HCT116 (cell line): Measurements from ENCODE around the gene ADPRS. TPM values are rescaled to one million over a fixed set of nuclear protein-coding genes. Genes with fewer than 3 reads are reported as not detected.

Experiments used
- ATAC-seq: fragments of 200-7000 bp; cut with Tn5 transposase; 2 replicates; pipeline ENCODE4 v1.9.1; 2020; ENCODE audit warnings: mild to moderate bottlenecking, moderate library complexity
- BruUV-seq: library from RNA; stranded (reverse); fragments of 400-500 nt; replicated peaks from 2 replicates; lab custom pipeline; 2021; lab: Mats Ljungman, UMichigan
- CTCF ChIA-PET: fragments of 300-600 bp; sonication (Branson Sonifier 250); formaldehyde crosslinking; loops from one replicate; lab custom pipeline; 2021; ENCODE audit warnings: antibody characterized with exemption; lab: Charles Lee
- POLR2A ChIA-PET: fragments of 300-600, 350-600 bp; sonication (Branson Sonifier 250); formaldehyde crosslinking; loops from one replicate; lab custom pipeline; 2021; ENCODE audit warnings: antibody characterized with exemption; lab: Charles Lee
- RAD21 ChIA-PET, 2 experiments: fragments of 300-600 bp; sonication (Branson Sonifier 250); formaldehyde crosslinking; loops; one replicate each; lab custom pipeline; 2023; ENCODE audit warnings: low total read pairs in 2 of 2; ENCODE audit not compliant: uncharacterized antibody in 2 of 2, unreplicated experiment in 2 of 2, low non-redundant PET in 1 of 2; lab: Charles Lee
- DNase-seq: peaks from one replicate; pipeline ENCODE4 v3.0.0-alpha.2; 2010; ENCODE audit warnings: low read depth, low spot score
- H2AFZ ChIP-seq: fragments of 200-600 bp; shearing (Covaris generic), sonication (generic); 2 replicates; pipeline ENCODE4 v1.6.1; 2017; ENCODE audit warnings: low read depth, mixed run types, mixed read lengths, antibody characterized with exemption, low read length; ENCODE audit not compliant: poor library complexity, severe bottlenecking
- H3K27ac ChIP-seq: 2 replicates; pipeline ENCODE4 v1.5.1; 2012; ENCODE audit warnings: low read depth, low read length
- H3K27me3 ChIP-seq: fragments of 200-600 bp; sonication (generic); 2 replicates; pipeline ENCODE4 v1.6.1; 2016; ENCODE audit warnings: mixed run types, low read length, mixed read lengths; ENCODE audit not compliant: insufficient read depth
- H3K36me3 ChIP-seq, 2 experiments: fragments of 200-500 bp in 1 of 2; fragments of 200-600 bp in 1 of 2; sonication (Bioruptor generic) in 1 of 2; sonication (generic) in 1 of 2; 2 replicates each; pipeline versions ENCODE4 v1.5.1 to v1.6.1; 2014 to 2016; ENCODE audit warnings: low read length in 2 of 2, inconsistent platforms in 1 of 2, mixed read lengths in 1 of 2, mixed run types in 1 of 2; ENCODE audit not compliant: insufficient read depth in 2 of 2, control insufficient read depth in 1 of 2
- H3K4me1 ChIP-seq, 2 experiments: fragments of 200-600 bp in 1 of 2; sonication (generic) in 1 of 2; 2 replicates each; pipeline versions ENCODE4 v1.5.1 to v1.6.1; 2012 to 2017; ENCODE audit warnings: low read length in 2 of 2, inconsistent platforms in 1 of 2, mild to moderate bottlenecking in 1 of 2, mixed read lengths in 1 of 2, mixed run types in 1 of 2, moderate library complexity in 1 of 2; ENCODE audit not compliant: insufficient read depth in 2 of 2, control insufficient read depth in 1 of 2
- H3K4me2 ChIP-seq: fragments of 200-600 bp; sonication (generic); 2 replicates; pipeline ENCODE4 v1.6.1; 2017; ENCODE audit warnings: mixed run types, low read length, mixed read lengths
- H3K4me3 ChIP-seq, 2 experiments: fragments of 200-600 bp in 1 of 2; sonication (generic) in 1 of 2; replicated peaks in 1 of 2; 2 replicates each; pipeline ENCODE4 v1.5.1; 2011 to 2016; ENCODE audit warnings: low read length in 2 of 2, control low read depth in 1 of 2, low read depth in 1 of 2, mild to moderate bottlenecking in 1 of 2, mixed read lengths in 1 of 2, mixed run types in 1 of 2
- H3K79me2 ChIP-seq: fragments of 200-600 bp; sonication (generic); 2 replicates; pipeline ENCODE4 v1.6.1; 2017; ENCODE audit warnings: mild to moderate bottlenecking, mixed run types, low read length, moderate library complexity, mixed read lengths; ENCODE audit not compliant: insufficient read depth
- H3K9ac ChIP-seq: fragments of 200-600 bp; sonication (generic); 2 replicates; pipeline ENCODE4 v1.6.1; 2016; ENCODE audit warnings: low read length, mixed read lengths
- H3K9me2 ChIP-seq: fragments of 200-600 bp; sonication (generic), shearing (Covaris generic); 2 replicates; pipeline ENCODE4 v1.6.1; 2017; ENCODE audit warnings: mixed run types, mild to moderate bottlenecking, moderate library complexity; ENCODE audit not compliant: insufficient read depth
- H3K9me3 ChIP-seq, 2 experiments: fragments of 200-500 bp in 1 of 2; fragments of 200-600 bp in 1 of 2; sonication (Bioruptor generic) in 1 of 2; sonication (generic) in 1 of 2; 2 replicates each; pipeline ENCODE4 v1.6.1; 2014 to 2017; ENCODE audit warnings: low read length in 2 of 2, mixed read lengths in 2 of 2, inconsistent platforms in 1 of 2, low read depth in 1 of 2, mild to moderate bottlenecking in 1 of 2, mixed run types in 1 of 2, moderate library complexity in 1 of 2; ENCODE audit not compliant: control insufficient read depth in 1 of 2, insufficient read depth in 1 of 2
- H4K20me1 ChIP-seq: fragments of 200-600 bp; sonication (generic), shearing (Covaris generic); 2 replicates; pipeline ENCODE4 v1.6.1; 2017; ENCODE audit warnings: mixed run types, mild to moderate bottlenecking, moderate library complexity; ENCODE audit not compliant: insufficient read depth
- ATF3 ChIP-seq: IDR thresholded peaks from 2 replicates; pipeline ENCODE4 v1.6.1; 2012
- CBX3 ChIP-seq: IDR thresholded peaks from 2 replicates; pipeline ENCODE4 v1.6.1; 2012; ENCODE audit warnings: low read depth
- CEBPB ChIP-seq: IDR thresholded peaks from 2 replicates; pipeline ENCODE4 v1.6.1; 2012; ENCODE audit warnings: low read depth
- EGR1 ChIP-seq: IDR thresholded peaks from 2 replicates; pipeline ENCODE4 v1.6.1; 2012; ENCODE audit warnings: low read depth
- ELF1 ChIP-seq: IDR thresholded peaks from 2 replicates; pipeline ENCODE4 v1.6.1; 2012; ENCODE audit warnings: low read depth, borderline replicate concordance
- EZH2 ChIP-seq: fragments of 200-600 bp; sonication (generic); IDR thresholded peaks from 2 replicates; pipeline ENCODE4 v1.6.1; 2017; ENCODE audit warnings: antibody characterized with exemption, mixed run types
- EZH2phosphoT487 ChIP-seq: fragments of 200-600 bp; IDR thresholded peaks from 2 replicates; pipeline ENCODE4 v1.6.1; 2018; ENCODE audit warnings: antibody characterized with exemption, borderline replicate concordance
- FOSL1 ChIP-seq: IDR thresholded peaks from 2 replicates; pipeline ENCODE4 v1.6.1; 2012; ENCODE audit warnings: low read depth
- JUND ChIP-seq: IDR thresholded peaks from 2 replicates; pipeline ENCODE4 v1.6.1; 2012
- POLR2AphosphoS5 ChIP-seq: IDR thresholded peaks from 2 replicates; pipeline ENCODE4 v1.6.1; 2011; ENCODE audit warnings: mild to moderate bottlenecking, low read depth, low read length, moderate library complexity
- RAD21 ChIP-seq: IDR thresholded peaks from 2 replicates; pipeline ENCODE4 v1.6.1; 2012; ENCODE audit warnings: low read depth, mild to moderate bottlenecking
- REST ChIP-seq: IDR thresholded peaks from 2 replicates; pipeline ENCODE4 v1.6.1; 2012; ENCODE audit warnings: low read depth
- SP1 ChIP-seq: IDR thresholded peaks from 2 replicates; pipeline ENCODE4 v1.6.1; 2012; ENCODE audit warnings: low read depth
- SRF ChIP-seq: IDR thresholded peaks from 2 replicates; pipeline ENCODE4 v1.6.1; 2012; ENCODE audit warnings: low read depth
- TCF7L2 ChIP-seq: IDR thresholded peaks from 2 replicates; pipeline ENCODE4 v1.7.0; 2011; ENCODE audit warnings: borderline replicate concordance, inconsistent platforms; ENCODE audit not compliant: insufficient read depth, insufficient read length; ENCODE audit errors: extremely low read depth
- YY1 ChIP-seq: IDR thresholded peaks from 2 replicates; pipeline ENCODE4 v1.6.1; 2011; ENCODE audit warnings: low read length, low read depth, moderate library complexity, mild to moderate bottlenecking; ENCODE audit not compliant: insufficient replicate concordance; ENCODE audit errors: extremely low read depth
- ZFX ChIP-seq: fragments of 450-650 bp; IDR thresholded peaks from 2 replicates; pipeline ENCODE4 v1.6.1; 2017
- ZNF274 ChIP-seq: fragments of 200-500 bp; sonication (Bioruptor generic); IDR thresholded peaks from 2 replicates; pipeline ENCODE4 v1.6.1; 2014; ENCODE audit warnings: mild to moderate bottlenecking, low read depth, low read length, inconsistent platforms
- intact Hi-C: fragments of 100-400 bp; cut with micrococcal nuclease; formaldehyde crosslinking; loops from 2 replicates; pipeline ENCODE4 v1.10.0; 2022
- total RNA-seq: library from RNA; stranded (reverse); gene quantifications from one replicate; pipeline ENCODE4 v1.2.1, GENCODE V29; 2021; ENCODE audit not compliant: unreplicated experiment
- TF ChIP-seq, protein P1 (sequence below): IDR thresholded peaks from 2 replicates; pipeline ENCODE4 v1.6.1; 2012
- TF ChIP-seq, protein P2 (sequence below), 3 experiments: fragments of 200-600 bp in 1 of 3; sonication (generic) in 1 of 3; IDR thresholded peaks in 2 of 3; conservative IDR thresholded peaks in 1 of 3; 2 replicates each; pipeline ENCODE4 v1.5.1; 2012 to 2017; ENCODE audit warnings: low read depth in 2 of 3, low read length in 2 of 3, antibody characterized with exemption in 1 of 3, borderline replicate concordance in 1 of 3, control low read depth in 1 of 3, mild to moderate bottlenecking in 1 of 3, mixed read lengths in 1 of 3, mixed run types in 1 of 3, moderate library complexity in 1 of 3; ENCODE audit not compliant: insufficient read depth in 1 of 3

Gene ADPRS
- total RNA-seq, 1 experiment from 2014 or later: 28.2 TPM

DNA sequence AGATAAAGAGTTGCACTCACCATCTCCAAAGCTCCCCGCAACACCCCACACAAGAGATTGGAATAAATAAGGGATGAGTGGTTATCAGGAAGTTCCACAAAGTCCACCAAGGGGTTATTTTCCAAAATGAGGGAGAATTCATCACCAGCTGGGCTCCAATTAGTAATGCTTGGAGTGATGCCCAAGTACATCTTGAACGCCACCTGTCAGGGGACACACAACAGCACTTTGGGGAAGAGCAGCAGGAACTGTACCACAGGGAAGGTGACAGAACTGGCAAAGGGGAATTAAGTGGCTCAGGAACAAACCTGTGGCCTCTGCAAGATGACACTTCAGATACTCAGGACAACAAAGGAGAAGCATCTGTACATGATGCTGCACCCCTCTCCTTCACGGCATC lies 49.1 kb downstream of the ADPRS start:
- Histone ChIP-seq H3K9me3 (no peaks in the 10 kb centered on the region), H2AFZ (no peak overlapping the region), H3K36me3 (peaks cover 2 to 22% of the 10 kb centered on the region in 2 experiments; a peak in 1 of 4 replicates), H3K27ac (no peak overlapping the region), H3K9me2 (no peaks in the 10 kb centered on the region), H3K79me2 (peaks cover 32% of the 10 kb centered on the region), H3K9ac (no peak overlapping the region), H3K4me3 (no peak overlapping the region), H3K4me2 (no peak overlapping the region), H3K27me3 (no peaks in the 10 kb centered on the region), H3K4me1 (peaks cover 0 to 31% of the 10 kb centered on the region in 2 experiments; a peak in 3 of 4 replicates), H4K20me1 (no peaks in the 10 kb centered on the region)
- RAD21 ChIA-PET: no interaction called here
- no peak for TF ChIP-seq JUND
- no peak for TF ChIP-seq SP1
- no peak for TF ChIP-seq CEBPB
- TF ChIP-seq ATF3: no peak
- no peak for TF ChIP-seq EGR1
- no peak for TF ChIP-seq SRF
- TF ChIP-seq RAD21: no peak
- no peak for TF ChIP-seq ZNF274
- no peak for TF ChIP-seq EZH2phosphoT487
- TF ChIP-seq, protein P1, sequence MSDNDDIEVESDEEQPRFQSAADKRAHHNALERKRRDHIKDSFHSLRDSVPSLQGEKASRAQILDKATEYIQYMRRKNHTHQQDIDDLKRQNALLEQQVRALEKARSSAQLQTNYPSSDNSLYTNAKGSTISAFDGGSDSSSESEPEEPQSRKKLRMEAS: no peak
- TF ChIP-seq ZFX: no peak
- TF ChIP-seq TCF7L2: no peak
- no peak for TF ChIP-seq REST
- no peak for TF ChIP-seq YY1
- TF ChIP-seq ELF1: no peak
- no peak for TF ChIP-seq POLR2AphosphoS5
- no peak for TF ChIP-seq CBX3
- TF ChIP-seq FOSL1: no peak
- TF ChIP-seq EZH2: no peak
- TF ChIP-seq, protein P2, sequence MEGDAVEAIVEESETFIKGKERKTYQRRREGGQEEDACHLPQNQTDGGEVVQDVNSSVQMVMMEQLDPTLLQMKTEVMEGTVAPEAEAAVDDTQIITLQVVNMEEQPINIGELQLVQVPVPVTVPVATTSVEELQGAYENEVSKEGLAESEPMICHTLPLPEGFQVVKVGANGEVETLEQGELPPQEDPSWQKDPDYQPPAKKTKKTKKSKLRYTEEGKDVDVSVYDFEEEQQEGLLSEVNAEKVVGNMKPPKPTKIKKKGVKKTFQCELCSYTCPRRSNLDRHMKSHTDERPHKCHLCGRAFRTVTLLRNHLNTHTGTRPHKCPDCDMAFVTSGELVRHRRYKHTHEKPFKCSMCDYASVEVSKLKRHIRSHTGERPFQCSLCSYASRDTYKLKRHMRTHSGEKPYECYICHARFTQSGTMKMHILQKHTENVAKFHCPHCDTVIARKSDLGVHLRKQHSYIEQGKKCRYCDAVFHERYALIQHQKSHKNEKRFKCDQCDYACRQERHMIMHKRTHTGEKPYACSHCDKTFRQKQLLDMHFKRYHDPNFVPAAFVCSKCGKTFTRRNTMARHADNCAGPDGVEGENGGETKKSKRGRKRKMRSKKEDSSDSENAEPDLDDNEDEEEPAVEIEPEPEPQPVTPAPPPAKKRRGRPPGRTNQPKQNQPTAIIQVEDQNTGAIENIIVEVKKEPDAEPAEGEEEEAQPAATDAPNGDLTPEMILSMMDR (IDR thresholded peaks at IDR 0.05 in 2 of 3, conservative IDR thresholded peaks at IDR 0.05 in 1 of 3; ENCODE audit: borderline replicate concordance in 1 of 3, insufficient read depth in 1 of 3, low read depth in 2 of 3, low read length in 2 of 3): no peak
- intact Hi-C loops: no loop called here
- no TSS peak for BruUV-seq
- POLR2A ChIA-PET: no interaction called here
- DNase-seq: no peak
- CTCF ChIA-PET: no interaction called here
- ATAC-seq: no peak
